ENCODE results near the gene GABRP. TPM values are rescaled to one million over a fixed set of nuclear protein-coding genes. Genes with fewer than 3 reads are reported as not detected.

Gene GABRP
- total RNA-seq: 0.45 TPM

- no peak for ATAC-seq
- intact Hi-C loops (cut with DNase I): no loop called here
- no peak for DNase-seq (ENCODE audit: low spot score)
Observed at GRCh38 chr5:170783498-170784247, at the start of gene GABRP. TSS of gene GABRP (plus strand) at chr5:170783725. CDS start at chr5:170788616, 4,891 bp downstream.

GRCh38 chr5:170736966-170737365, 46.6 kb upstream of the GABRP start:
- intact Hi-C loops (cut with DNase I): no loop called here
- no peak for DNase-seq (ENCODE audit: low spot score)
- no peak for ATAC-seq

GRCh38 chr5:170737591-170737990, 45.9 kb upstream of the GABRP start:
- DNase-seq (ENCODE audit: low spot score) (no peak), ATAC-seq (no peak)
- intact Hi-C loops (cut with DNase I): no loop called here

GRCh38 chr5:170738840-170739239, 44.7 kb upstream of the GABRP start:
- no peak for ATAC-seq
- no peak for DNase-seq (ENCODE audit: low spot score)
- intact Hi-C loops (cut with DNase I): no loop called here

- intact Hi-C loops (cut with DNase I): no loop called here
- DNase-seq (ENCODE audit: low spot score) (no peak), ATAC-seq (no peak)
Observed at GRCh38 chr5:170739446-170739845, 44.1 kb upstream of the GABRP start.

GRCh38 chr5:170740551-170741205, 42.8 kb upstream of the GABRP start:
- intact Hi-C loops (cut with DNase I): loop anchor here (5.0 kb wide), 1 partner anchor 1757 kb away; no protein-coding TSS in a partner anchor
- no peak for ATAC-seq
- no peak for DNase-seq (ENCODE audit: low spot score)

GRCh38 chr5:170741801-170742200, 41.7 kb upstream of the GABRP start:
- intact Hi-C loops (cut with DNase I): loop anchor here (5.0 kb wide), 1 partner anchor 1756 kb away; no protein-coding TSS in a partner anchor
- DNase-seq (ENCODE audit: low spot score): no peak
- ATAC-seq: no peak

- intact Hi-C loops (cut with DNase I): loop anchor here (5.0 kb wide), 1 partner anchor 1753 kb away; no protein-coding TSS in a partner anchor
Observed at GRCh38 chr5:170743876-170744212, 39.7 kb upstream of the GABRP start.

GRCh38 chr5:170745481-170746071, 37.9 kb upstream of the GABRP start:
- ATAC-seq (no peak), DNase-seq (ENCODE audit: low spot score) (no peak)
- intact Hi-C loops (cut with DNase I): loop anchor here (5.0 kb wide), 1 partner anchor 47 kb away; no protein-coding TSS in a partner anchor

More at GRCh38 chr5:170743876-170744212, 39.7 kb upstream of the GABRP start:
- DNase-seq (ENCODE audit: low spot score): no peak
- ATAC-seq: no peak

GRCh38 chr5:170746075-170746960, 37.2 kb upstream of the GABRP start:
- intact Hi-C loops (cut with DNase I): loop anchor here (5.0 kb wide), 1 partner anchor 46 kb away; no protein-coding TSS in a partner anchor
- ATAC-seq: no peak

GRCh38 chr5:170746961-170747340, 36.6 kb upstream of the GABRP start:
- ATAC-seq: no peak
- no peak for DNase-seq (ENCODE audit: low spot score)
- intact Hi-C loops (cut with DNase I): loop anchor here (5.0 kb wide), 1 partner anchor 45 kb away; no protein-coding TSS in a partner anchor

More at GRCh38 chr5:170746075-170746960, 37.2 kb upstream of the GABRP start:
- no peak for DNase-seq (ENCODE audit: low spot score)

- no peak for ATAC-seq
- intact Hi-C loops (cut with DNase I): loop anchor here (5.0 kb wide), 1 partner anchor 45 kb away; no protein-coding TSS in a partner anchor
- DNase-seq (ENCODE audit: low spot score): no peak
Observed at GRCh38 chr5:170747357-170747756, 36.2 kb upstream of the GABRP start.

GRCh38 chr5:170747851-170748250, 35.7 kb upstream of the GABRP start:
- ATAC-seq (no peak), DNase-seq (ENCODE audit: low spot score) (no peak)
- intact Hi-C loops (cut with DNase I): loop anchor here (5.0 kb wide), 1 partner anchor 44 kb away; no protein-coding TSS in a partner anchor

- no peak for ATAC-seq
- no peak for DNase-seq (ENCODE audit: low spot score)
- intact Hi-C loops (cut with DNase I): loop anchor here (5.0 kb wide), 1 partner anchor 43 kb away; no protein-coding TSS in a partner anchor
Observed at GRCh38 chr5:170748951-170749471, 34.5 kb upstream of the GABRP start.

- intact Hi-C loops (cut with DNase I): loop anchor here (5.0 kb wide), 1 partner anchor 42 kb away; no protein-coding TSS in a partner anchor
- DNase-seq (ENCODE audit: low spot score): no peak
Observed at GRCh38 chr5:170749911-170750431, 33.6 kb upstream of the GABRP start.

GRCh38 chr5:170750791-170751190, 32.7 kb upstream of the GABRP start:
- no peak for ATAC-seq
- intact Hi-C loops (cut with DNase I): no loop called here
- no peak for DNase-seq (ENCODE audit: low spot score)

More at GRCh38 chr5:170749911-170750431, 33.6 kb upstream of the GABRP start:
- ATAC-seq: no peak

GRCh38 chr5:170751631-170752030, 31.9 kb upstream of the GABRP start:
- DNase-seq (ENCODE audit: low spot score) (no peak), ATAC-seq (no peak)
- intact Hi-C loops (cut with DNase I): no loop called here

Measured in sciatic nerve (tissue), 2 donors.